ENCODE data around the gene MDGA2. TPM values are rescaled to one million over a fixed set of nuclear protein-coding genes. Genes with fewer than 3 reads are reported as not detected.

Gene MDGA2
- total and polyA plus RNA-seq, 2 of the 4 experiments (the other 2 are of a cell fraction) = 0.02 TPM; not detected in 1

DNA sequence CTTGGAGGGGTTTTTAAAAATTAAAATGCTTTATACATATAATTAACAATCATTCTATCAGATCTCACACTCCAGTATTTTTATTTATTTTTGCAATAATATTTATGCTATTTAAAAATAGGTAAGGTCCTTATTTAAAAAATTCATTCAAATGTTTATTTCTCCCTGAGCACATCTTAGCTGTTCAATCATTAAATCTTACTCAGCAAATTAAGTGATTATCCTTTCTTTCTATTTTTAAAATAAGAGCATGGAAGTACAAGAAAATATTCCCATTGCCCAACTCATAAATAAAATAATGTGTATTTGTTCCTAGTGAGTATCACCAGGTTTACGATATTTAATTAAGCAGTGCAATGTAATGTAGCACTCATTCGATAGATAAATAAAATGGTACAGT lies 666.7 kb downstream of the MDGA2 start:
- Histone ChIP-seq H3K4me2 (ENCODE audit: low read depth, low read length) (no peak overlapping the region), H4K20me1 (ENCODE audit: insufficient read depth, low read length) (no peaks in the 10 kb centered on the region), H4K5ac (ENCODE audit: low read depth, low read length) (no peak overlapping the region), H2BK20ac (ENCODE audit: low read depth, low read length) (no peak overlapping the region), H3K4ac (ENCODE audit: low read depth, low read length) (no peak overlapping the region), H3K14ac (replicated peaks; ENCODE audit: low read depth, low read length) (no peak overlapping the region), H2BK15ac (ENCODE audit: low read depth, low read length) (no peak overlapping the region), H3K27me3 (ENCODE audit: control insufficient read depth, insufficient read depth, low read length) (no peaks in the 10 kb centered on the region), H3K9me3 (ENCODE audit: control insufficient read depth, insufficient read depth, low read length) (no peaks in the 10 kb centered on the region), H3K9me1 (ENCODE audit: insufficient read depth, low read length) (no peaks in the 10 kb centered on the region), H3K23ac (ENCODE audit: low read depth, low read length) (no peak overlapping the region), H2AK5ac (ENCODE audit: low read depth, low read length) (no peak overlapping the region), H3K18ac (ENCODE audit: low read depth, low read length) (no peak overlapping the region), H3K9ac (ENCODE audit: low read depth, low read length) (no peak overlapping the region), H3K36me3 (ENCODE audit: control insufficient read depth, insufficient read depth, low read length) (no peaks in the 10 kb centered on the region), H2AFZ (replicated peaks; ENCODE audit: low read length, poor library complexity) (no peak overlapping the region), H2BK120ac (ENCODE audit: low read depth, low read length) (no peak overlapping the region), H3K4me1 (ENCODE audit: control insufficient read depth, insufficient read depth, low read length) (no peaks in the 10 kb centered on the region), H3K79me1 (ENCODE audit: low read depth in 1 of 2, low read length in 2 of 2) (no peaks in the 10 kb centered on the region), H2AK9ac (replicated peaks; ENCODE audit: low read depth, low read length, poor library complexity) (no peak overlapping the region), H2BK5ac (ENCODE audit: low read depth, low read length, poor library complexity, severe bottlenecking) (no peak overlapping the region), H3K56ac (ENCODE audit: extremely low read depth, insufficient read depth, low read length) (no peak overlapping the region), H4K8ac (ENCODE audit: low read depth in 2 of 2, low read length in 2 of 2) (no peak overlapping the region), H3K4me3 (ENCODE audit: insufficient read depth, low read depth, low read length) (no peak overlapping the region), H3K27ac (ENCODE audit: insufficient read depth, low read length) (no peak overlapping the region), H4K91ac (ENCODE audit: insufficient read depth, low read depth, low read length) (no peak overlapping the region)
- in situ Hi-C loops (cut with MboI; ENCODE audit: low sequenced_read_pairs) (no loop called here), dilution Hi-C loops (cut with HindIII; ENCODE audit: low sequenced_read_pairs, unreplicated experiment) (no loop called here), intact Hi-C loops (cut with micrococcal nuclease) (no loop called here)
- no peak for ATAC-seq (ENCODE audit: low read depth)
- CTCF ChIA-PET = no interaction called here
- BruUV-seq (replicated peaks) = no TSS peak
- DNase-seq = no peak
- no peak for TF ChIP-seq NFE2L2 (IDR thresholded peaks at IDR 0.05; ENCODE audit: low read depth, low read length)
- TF ChIP-seq MAFK (IDR thresholded peaks at IDR 0.05; ENCODE audit: low read depth, low read length) = peak; percentile 45
- POLR2A ChIA-PET (ENCODE audit: unreplicated experiment) = no interaction called here
- no CpG with 5 or more reads among the region's 2 CpGs for WGBS, 2 experiments (ENCODE audit: extremely low coverage in 2 of 2, insufficient read length in 1 of 2)

Data from IMR-90 (cell line).